Mesenchymal stem cell (in vitro differentiated cells and primary cell): Measurements from ENCODE around the gene RIN3.
"Not testable (repeated sequence)": the region's sequence is repeated elsewhere in the genome, so short reads cannot be mapped to it uniquely, and the experiment has no call there.

Experiments used
- DNase-seq: peaks from one replicate; pipeline ENCODE4 v3.0.0-alpha.2; 2013
- H2AFZ ChIP-seq: one replicate; pipeline ENCODE4 v1.6.1; 2013; ENCODE audit warnings: low read depth, mild to moderate bottlenecking, control low read depth, inconsistent platforms, low read length, moderate library complexity
- H2AK5ac ChIP-seq: 2 replicates; pipeline ENCODE4 v1.6.1; 2013; ENCODE audit warnings: low read length, moderate library complexity, mild to moderate bottlenecking, inconsistent platforms; ENCODE audit not compliant: severe bottlenecking
- H2BK120ac ChIP-seq: one replicate; pipeline ENCODE4 v1.6.1; 2013; ENCODE audit warnings: low read depth, mild to moderate bottlenecking, inconsistent platforms, low read length, moderate library complexity
- H2BK12ac ChIP-seq, 2 experiments: one replicate each; pipeline ENCODE4 v1.6.1; 2013; ENCODE audit warnings: inconsistent platforms in 2 of 2, low read length in 2 of 2, mild to moderate bottlenecking in 2 of 2, moderate library complexity in 2 of 2, control low read depth in 1 of 2
- H2BK15ac ChIP-seq: one replicate; pipeline ENCODE4 v1.6.1; 2013; ENCODE audit warnings: mild to moderate bottlenecking, low read depth, inconsistent platforms; ENCODE audit not compliant: poor library complexity, severe bottlenecking
- H2BK5ac ChIP-seq: 2 replicates; pipeline ENCODE4 v1.6.1; 2013; ENCODE audit warnings: low read depth, mild to moderate bottlenecking, low read length, control low read depth, inconsistent platforms; ENCODE audit not compliant: poor library complexity, severe bottlenecking
- H3K14ac ChIP-seq, 2 experiments: one replicate each; pipeline ENCODE4 v1.6.1; 2013; ENCODE audit warnings: inconsistent platforms in 2 of 2, low read length in 2 of 2, control low read depth in 1 of 2, mild to moderate bottlenecking in 1 of 2, moderate library complexity in 1 of 2
- H3K18ac ChIP-seq, 2 experiments: one replicate each; pipeline ENCODE4 v1.6.1; 2013; ENCODE audit warnings: inconsistent platforms in 2 of 2, low read length in 2 of 2, control low read depth in 1 of 2, low read depth in 1 of 2, mild to moderate bottlenecking in 1 of 2
- H3K23ac ChIP-seq, 2 experiments: one replicate each; pipeline ENCODE4 v1.6.1; 2013; ENCODE audit warnings: inconsistent platforms in 2 of 2, low read length in 2 of 2, mild to moderate bottlenecking in 2 of 2, moderate library complexity in 2 of 2, control low read depth in 1 of 2
- H3K27ac ChIP-seq: 2 replicates; pipeline ENCODE4 v1.5.1; 2013; ENCODE audit warnings: mild to moderate bottlenecking, moderate library complexity, low read length, control low read depth, inconsistent platforms; ENCODE audit not compliant: poor library complexity, severe bottlenecking
- H3K27me3 ChIP-seq, 2 experiments: 2 replicates each; pipeline versions ENCODE4 v1.6.1 to v1.7.0; 2013; ENCODE audit warnings: low read length in 2 of 2, mild to moderate bottlenecking in 2 of 2, moderate library complexity in 2 of 2, control low read depth in 1 of 2, inconsistent platforms in 1 of 2; ENCODE audit not compliant: control insufficient read depth in 1 of 2, insufficient read depth in 1 of 2
- H3K36me3 ChIP-seq, 2 experiments: 2 replicates each; pipeline versions ENCODE4 v1.6.1 to v1.7.0; 2013; ENCODE audit warnings: low read length in 2 of 2, control low read depth in 1 of 2, inconsistent platforms in 1 of 2, low read depth in 1 of 2, mild to moderate bottlenecking in 1 of 2; ENCODE audit not compliant: insufficient read depth in 2 of 2, control insufficient read depth in 1 of 2
- H3K4ac ChIP-seq, 2 experiments: one replicate each; pipeline ENCODE4 v1.6.1; 2013; ENCODE audit warnings: inconsistent platforms in 2 of 2, low read length in 2 of 2, mild to moderate bottlenecking in 2 of 2, moderate library complexity in 2 of 2, control low read depth in 1 of 2, low read depth in 1 of 2
- H3K4me1 ChIP-seq: 2 replicates; pipeline ENCODE4 v1.6.1; 2013; ENCODE audit warnings: low read depth, low read length, control low read depth; ENCODE audit not compliant: control insufficient read depth, insufficient read depth
- H3K4me2 ChIP-seq: 2 replicates; pipeline ENCODE4 v1.6.1; 2013; ENCODE audit warnings: low read length, mild to moderate bottlenecking, inconsistent platforms; ENCODE audit not compliant: poor library complexity, severe bottlenecking
- H3K4me3 ChIP-seq, 2 experiments: 2 replicates each; pipeline versions ENCODE4 v1.5.1 to v1.7.0; 2013; ENCODE audit warnings: low read length in 2 of 2, mild to moderate bottlenecking in 2 of 2, control low read depth in 1 of 2, low read depth in 1 of 2; ENCODE audit not compliant: insufficient read depth in 1 of 2
- H3K79me1 ChIP-seq: replicated peaks from 2 replicates; pipeline ENCODE4 v1.6.1; 2013; ENCODE audit warnings: mild to moderate bottlenecking, control low read depth, low read length, inconsistent platforms; ENCODE audit not compliant: poor library complexity, severe bottlenecking
- H3K9ac ChIP-seq: 2 replicates; pipeline ENCODE4 v1.7.0; 2013; ENCODE audit warnings: mild to moderate bottlenecking, low read length, moderate library complexity
- H3K9me3 ChIP-seq: 2 replicates; pipeline ENCODE4 v1.7.0; 2013; ENCODE audit warnings: mild to moderate bottlenecking, low read length; ENCODE audit not compliant: control insufficient read depth
- H4K8ac ChIP-seq: one replicate; pipeline ENCODE4 v1.6.1; 2013; ENCODE audit warnings: inconsistent platforms, mild to moderate bottlenecking, low read length, moderate library complexity
- H4K91ac ChIP-seq: one replicate; pipeline ENCODE4 v1.6.1; 2013; ENCODE audit warnings: mild to moderate bottlenecking, low read length, inconsistent platforms
- WGBS: methylation state at CpG from one replicate; pipeline ENCODE4 v1.1.7; 2013; ENCODE audit warnings: mixed read lengths; 5-methylcytosine and 5-hydroxymethylcytosine counted together

Gene RIN3

DNA sequence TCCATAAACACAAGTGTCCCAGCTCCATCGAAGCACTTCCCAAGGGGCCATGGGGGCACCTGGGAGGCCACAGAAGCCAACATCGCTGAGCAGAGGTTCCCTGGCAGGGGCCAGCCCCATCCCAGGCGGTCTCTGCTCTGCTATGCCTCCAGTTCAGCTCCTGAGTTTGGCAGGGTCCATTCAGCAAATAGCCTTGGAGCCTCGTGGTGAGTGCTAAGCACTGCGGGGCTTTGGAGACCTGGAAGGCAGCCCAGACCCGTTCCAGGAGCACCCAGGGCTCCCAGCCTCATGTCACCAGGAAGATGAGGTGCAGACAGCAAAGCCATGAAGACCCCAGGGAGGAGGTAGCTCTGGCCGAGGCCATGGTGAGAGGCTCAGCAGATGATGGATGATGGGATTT, 125.3 kb downstream of the RIN3 start:
- H3K36me3 ChIP-seq: peaks cover 17 to 32% of the 10 kb centered on the region in 2 experiments
- H3K27me3 ChIP-seq: no peaks in the 10 kb centered on the region
- H3K79me1 ChIP-seq: peaks cover 3% of the 10 kb centered on the region
- peak overlapping the region in 1 of 2 experiments; percentile 29 for H3K23ac ChIP-seq
- no peak overlapping the region for H4K8ac ChIP-seq
- H3K4ac ChIP-seq: no peak overlapping the region
- peaks cover 19% of the 10 kb centered on the region for H3K4me1 ChIP-seq
- H3K9me3 ChIP-seq: no peaks in the 10 kb centered on the region
- no peak for DNase-seq
- WGBS: 83% methylated on average over 7 of the region's 7 CpGs
- no peak overlapping the region for H2BK5ac ChIP-seq
- no peak overlapping the region for H2BK15ac ChIP-seq
- H2AK5ac ChIP-seq: no peak overlapping the region
- H2AFZ ChIP-seq: no peak overlapping the region
- H3K4me2 ChIP-seq: no peak overlapping the region
- H3K14ac ChIP-seq: no peak overlapping the region
- no peak overlapping the region for H3K18ac ChIP-seq
- no peak overlapping the region for H4K91ac ChIP-seq
- H2BK120ac ChIP-seq: peak overlapping the region; percentile 1
- peak overlapping the region in 1 of 2 experiments; percentile 2 for H2BK12ac ChIP-seq
- H3K4me3 ChIP-seq: no peak overlapping the region
- no peak overlapping the region for H3K27ac ChIP-seq
- H3K9ac ChIP-seq: no peak overlapping the region

DNA sequence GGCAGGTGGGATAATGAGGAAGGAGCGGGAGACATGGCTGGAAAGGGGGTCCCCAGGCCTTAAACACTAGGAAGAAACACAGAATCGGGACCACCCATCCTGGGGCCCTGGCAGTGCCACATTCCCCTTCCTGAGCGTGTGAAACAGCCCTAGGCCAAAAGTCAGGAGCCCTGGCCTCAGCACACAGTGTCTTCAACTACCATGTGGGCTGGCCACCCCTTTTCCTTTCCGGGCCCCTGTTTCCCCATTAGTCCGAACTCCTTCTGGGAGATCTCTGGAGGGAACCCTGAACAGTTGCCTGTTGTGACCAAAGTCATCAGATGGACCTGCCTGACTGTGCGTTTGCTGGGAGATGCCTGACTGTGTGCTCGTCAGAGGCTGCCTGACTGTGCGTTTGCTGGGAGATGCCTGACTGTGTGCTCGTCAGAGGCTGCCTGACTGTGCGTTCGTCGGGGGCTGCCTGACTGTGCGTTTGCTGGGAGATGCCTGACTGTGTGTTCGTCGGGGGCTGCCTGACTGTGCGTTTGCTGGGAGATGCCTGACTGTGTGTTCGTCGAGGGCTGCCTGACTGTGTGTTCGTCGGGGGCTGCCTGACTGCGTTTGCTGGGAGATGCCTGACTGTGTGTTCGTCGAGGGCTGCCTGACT, 126.0 kb downstream of the RIN3 start:
- DNase-seq, H3K4me3 ChIP-seq, H3K9me3 ChIP-seq, H2BK5ac ChIP-seq, H2BK120ac ChIP-seq, H3K23ac ChIP-seq, H3K4me2 ChIP-seq, H2AFZ ChIP-seq, H3K18ac ChIP-seq, H4K8ac ChIP-seq, H3K27me3 ChIP-seq, H3K14ac ChIP-seq, H3K9ac ChIP-seq, H2BK12ac ChIP-seq, H3K79me1 ChIP-seq, H3K4ac ChIP-seq, H2BK15ac ChIP-seq, H3K27ac ChIP-seq, H4K91ac ChIP-seq, H2AK5ac ChIP-seq: not testable (repeated sequence)
- Histone ChIP-seq H3K36me3 (peaks cover 19 to 32% of the 10 kb centered on the region in 2 experiments), H3K4me1 (peaks cover 25% of the 10 kb centered on the region)
- WGBS: 94% methylated on average over 23 of the region's 23 CpGs

DNA sequence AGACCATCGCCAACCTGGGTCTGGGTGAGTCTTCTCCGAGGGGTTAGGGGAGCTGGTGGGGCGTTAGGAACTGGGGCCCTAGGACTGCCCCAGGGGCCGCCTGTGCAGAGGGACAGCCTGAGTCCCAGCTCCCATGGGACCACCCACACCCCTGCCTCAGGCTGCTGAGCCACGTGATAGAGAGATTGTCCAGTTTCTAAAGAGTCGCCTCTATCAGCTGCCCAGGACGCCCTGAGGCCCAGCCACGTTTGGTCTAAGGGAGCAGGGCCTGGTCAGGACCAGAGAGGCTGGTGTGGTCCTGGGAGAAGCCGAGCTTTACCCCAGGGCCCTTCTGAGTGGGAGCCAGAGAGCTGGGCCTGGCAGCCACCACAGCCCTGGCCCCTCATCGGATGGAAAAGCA, 127.7 kb downstream of the RIN3 start:
- peaks cover 5% of the 10 kb centered on the region for H3K79me1 ChIP-seq
- no peak overlapping the region for H4K8ac ChIP-seq
- no peak overlapping the region for H3K27ac ChIP-seq
- no peak overlapping the region for H4K91ac ChIP-seq
- no peaks in the 10 kb centered on the region for H3K27me3 ChIP-seq
- H3K36me3 ChIP-seq: peaks cover 29 to 39% of the 10 kb centered on the region in 2 experiments
- no peak overlapping the region for H2BK5ac ChIP-seq
- no peak overlapping the region for H3K4ac ChIP-seq
- no peak overlapping the region for H3K18ac ChIP-seq
- no peak overlapping the region for H3K23ac ChIP-seq
- no peak overlapping the region for H2BK120ac ChIP-seq
- peaks cover 8% of the 10 kb centered on the region for H3K9me3 ChIP-seq
- H3K4me1 ChIP-seq: peaks cover 25% of the 10 kb centered on the region
- no peak for DNase-seq
- H2AK5ac ChIP-seq: no peak overlapping the region
- no peak overlapping the region for H2BK15ac ChIP-seq
- no peak overlapping the region for H3K14ac ChIP-seq
- H2AFZ ChIP-seq: no peak overlapping the region
- H2BK12ac ChIP-seq: no peak overlapping the region
- no peak overlapping the region for H3K4me3 ChIP-seq
- no peak overlapping the region for H3K9ac ChIP-seq
- H3K4me2 ChIP-seq: no peak overlapping the region
- 96% methylated on average over 8 of the region's 10 CpGs for WGBS

DNA sequence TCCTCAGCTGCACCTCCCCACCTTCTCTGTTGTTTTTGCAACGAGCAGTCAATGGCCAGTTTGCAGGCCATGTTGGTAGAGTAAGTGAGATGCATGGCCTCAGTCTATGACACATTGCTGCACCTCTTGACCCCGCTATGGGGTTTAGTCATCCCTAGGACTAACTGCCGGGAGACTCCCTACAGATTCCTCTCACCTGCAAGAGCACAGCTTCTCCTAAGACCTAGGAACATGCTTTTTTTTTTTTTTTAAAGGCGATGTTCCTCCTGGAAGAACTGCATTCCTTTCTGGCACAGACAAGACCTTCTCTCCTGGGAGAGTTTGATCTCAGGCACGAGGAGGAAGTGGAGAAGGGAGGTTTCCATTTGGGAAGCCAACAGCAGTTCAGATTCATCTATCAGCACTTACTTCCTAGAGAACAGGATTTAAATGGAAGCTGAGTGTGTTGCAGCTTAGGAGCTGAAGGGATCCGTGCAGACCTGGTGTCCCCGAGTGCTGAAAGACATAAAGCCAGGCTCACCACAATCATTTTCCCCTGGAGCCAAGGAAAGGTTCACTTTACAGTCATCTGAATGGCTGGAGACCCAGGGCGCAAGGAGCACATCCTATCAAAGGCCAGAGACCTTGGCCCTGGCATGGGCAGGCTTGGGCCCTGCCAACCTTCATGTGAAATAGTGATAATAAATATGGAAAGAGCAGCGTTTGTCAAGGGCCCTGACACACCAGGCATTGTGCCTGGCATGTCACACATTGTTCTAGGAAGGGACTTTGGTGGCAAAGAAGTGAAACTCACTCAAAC, 130.8 kb downstream of the RIN3 start:
- Histone ChIP-seq H3K27ac (peak overlapping the region; percentile 9), H3K79me1 (peaks cover 17% of the 10 kb centered on the region), H3K9me3 (peaks cover 8% of the 10 kb centered on the region), H2AFZ (no peak overlapping the region), H3K23ac (no peak overlapping the region), H2BK15ac (no peak overlapping the region), H3K36me3 (peaks cover 29 to 42% of the 10 kb centered on the region in 2 experiments), H3K4me3 (peak overlapping the region in 1 of 2 experiments; percentile 11), H3K4ac (no peak overlapping the region), H2BK120ac (no peak overlapping the region), H2AK5ac (no peak overlapping the region), H4K91ac (no peak overlapping the region), H3K4me2 (no peak overlapping the region), H3K27me3 (no peaks in the 10 kb centered on the region), H4K8ac (no peak overlapping the region), H2BK12ac (no peak overlapping the region), H2BK5ac (no peak overlapping the region), H3K4me1 (peaks cover 25% of the 10 kb centered on the region), H3K18ac (no peak overlapping the region), H3K9ac (no peak overlapping the region), H3K14ac (no peak overlapping the region)
- DNase-seq: peak; percentile 76
- 50% methylated on average over 6 of the region's 9 CpGs for WGBS
